Measurements from ENCODE around the gene TMEM182. TPM values are rescaled to one million over a fixed set of nuclear protein-coding genes. Genes with fewer than 3 reads are reported as not detected.

Gene TMEM182
- polyA plus RNA-seq, 1 donor from 2014 or later, result 3.8 TPM

DNA sequence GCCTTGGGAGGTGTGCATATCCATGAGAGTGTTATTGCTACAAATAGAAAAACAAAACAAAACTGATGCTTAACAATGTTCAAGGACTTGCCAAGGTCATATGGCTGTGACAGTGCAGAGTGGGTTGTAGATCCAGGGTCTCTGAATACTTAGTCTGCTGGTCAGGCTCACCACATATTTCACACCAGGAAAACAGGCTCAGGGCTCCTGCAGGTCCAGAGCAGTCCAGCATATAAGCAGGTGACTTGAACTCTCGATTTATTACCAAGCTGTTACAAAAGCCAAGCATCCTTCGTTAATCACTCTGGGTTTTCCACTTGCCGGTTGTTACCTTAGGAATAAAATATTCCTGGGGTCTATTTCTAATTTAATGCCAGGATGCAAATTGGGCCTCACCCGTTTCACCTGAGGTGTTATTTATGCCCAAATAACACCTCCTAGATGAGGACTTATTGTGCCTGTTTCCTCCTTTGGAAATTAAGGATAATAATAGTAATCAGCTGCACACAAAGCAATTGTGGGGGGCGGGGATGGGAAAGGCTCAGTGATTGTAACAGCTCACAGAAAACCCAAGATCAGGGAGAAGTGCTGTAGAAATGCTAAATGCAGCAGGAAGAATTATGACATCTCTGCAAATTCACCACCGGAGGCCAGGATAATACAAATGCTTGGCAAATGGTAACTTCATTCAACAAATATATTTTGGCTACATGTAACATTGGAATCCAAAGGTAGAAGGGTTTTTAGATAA is 72.9 kb downstream of the TMEM182 start:
- H3F3A ChIP-seq (ENCODE audit: insufficient read depth, low read length, poor library complexity, severe bottlenecking), result no peaks in the 10 kb centered on the region
- no peak overlapping the region for H3K4me2 ChIP-seq (ENCODE audit: low read length)
- no peak overlapping the region for H3K27ac ChIP-seq (ENCODE audit: low read length)
- H3K79me2 ChIP-seq (replicated peaks; ENCODE audit: insufficient read depth, low read length), result no peaks in the 10 kb centered on the region
- TF ChIP-seq SMC3 (conservative IDR thresholded peaks at IDR 0.05; ENCODE audit: poor library complexity) (no peak), TAF1 (IDR thresholded peaks at IDR 0.05; ENCODE audit: low read depth) (no peak), REST (IDR thresholded peaks at IDR 0.05; ENCODE audit: borderline replicate concordance) (no peak), CTCF (IDR thresholded peaks at IDR 0.05; ENCODE audit: poor library complexity, severe bottlenecking) (no peak), EP300 (conservative IDR thresholded peaks at IDR 0.05; ENCODE audit: poor library complexity, severe bottlenecking) (no peak), MXI1 (conservative IDR thresholded peaks at IDR 0.05; ENCODE audit: poor library complexity, severe bottlenecking) (no peak), EZH2 (IDR thresholded peaks at IDR 0.05; ENCODE audit: borderline replicate concordance, insufficient read depth, low read length, poor library complexity, severe bottlenecking) (no peak), RAD21 (conservative IDR thresholded peaks at IDR 0.05) (no peak)
- no peaks in the 10 kb centered on the region for H3K27me3 ChIP-seq (ENCODE audit: insufficient read depth, low read depth, low read length)
- no peaks in the 10 kb centered on the region for H3K9me2 ChIP-seq (ENCODE audit: insufficient read depth, low read length)
- no peaks in the 10 kb centered on the region for H3K9me3 ChIP-seq (ENCODE audit: low read length)
- no peak overlapping the region for H3K4me3 ChIP-seq (ENCODE audit: low read length)
- H3K9ac ChIP-seq (ENCODE audit: low read length), result no peak overlapping the region
- no peaks in the 10 kb centered on the region for H3K36me3 ChIP-seq (ENCODE audit: insufficient read depth, low read length)
- no peak overlapping the region for H2AFZ ChIP-seq (ENCODE audit: low read depth, low read length)
- no peaks in the 10 kb centered on the region for H4K20me1 ChIP-seq (ENCODE audit: insufficient read depth)

GRCh38 chr2:102837626-102838198 is 75.9 kb downstream of the TMEM182 start:
- Histone ChIP-seq H4K20me1 (ENCODE audit: insufficient read depth) (no peaks in the 10 kb centered on the region), H2AFZ (ENCODE audit: low read depth, low read length) (no peak overlapping the region), H3K4me2 (ENCODE audit: low read length) (no peak overlapping the region), H3K9ac (ENCODE audit: low read length) (no peak overlapping the region), H3F3A (ENCODE audit: insufficient read depth, low read length, poor library complexity, severe bottlenecking) (no peaks in the 10 kb centered on the region), H3K4me3 (ENCODE audit: low read length) (no peak overlapping the region), H3K9me3 (ENCODE audit: low read length) (no peaks in the 10 kb centered on the region), H3K27me3 (ENCODE audit: insufficient read depth, low read depth, low read length) (no peaks in the 10 kb centered on the region), H3K36me3 (ENCODE audit: insufficient read depth, low read length) (no peaks in the 10 kb centered on the region), H3K9me2 (ENCODE audit: insufficient read depth, low read length) (no peaks in the 10 kb centered on the region), H3K27ac (ENCODE audit: low read length) (no peak overlapping the region), H3K79me2 (replicated peaks; ENCODE audit: insufficient read depth, low read length) (no peaks in the 10 kb centered on the region)
- no peak for TF ChIP-seq TAF1 (IDR thresholded peaks at IDR 0.05; ENCODE audit: low read depth)
- no peak for TF ChIP-seq MXI1 (conservative IDR thresholded peaks at IDR 0.05; ENCODE audit: poor library complexity, severe bottlenecking)
- no peak for TF ChIP-seq SMC3 (conservative IDR thresholded peaks at IDR 0.05; ENCODE audit: poor library complexity)
- TF ChIP-seq RAD21 (conservative IDR thresholded peaks at IDR 0.05), result no peak
- TF ChIP-seq POLR2AphosphoS5 (IDR thresholded peaks at IDR 0.05), result no peak
- no peak for TF ChIP-seq EP300 (conservative IDR thresholded peaks at IDR 0.05; ENCODE audit: poor library complexity, severe bottlenecking)
- TF ChIP-seq CTCF (IDR thresholded peaks at IDR 0.05; ENCODE audit: poor library complexity, severe bottlenecking), result no peak
- no peak for TF ChIP-seq EZH2 (IDR thresholded peaks at IDR 0.05; ENCODE audit: borderline replicate concordance, insufficient read depth, low read length, poor library complexity, severe bottlenecking)
- TF ChIP-seq REST (IDR thresholded peaks at IDR 0.05; ENCODE audit: borderline replicate concordance), result no peak

Data from neural cell (in vitro differentiated cells).